Activated T-cell treated with anti-CD3 and anti-CD28 coated beads for 4 hours (primary cell): ENCODE measurements around the gene TRAK2.
"Not testable (repeated sequence)": the region's sequence is repeated elsewhere in the genome, so short reads cannot be mapped to it uniquely, and the experiment has no call there.

ENCODE experiments used
- DNase-seq: peaks from one replicate; pipeline ENCODE4 v3.0.0-alpha.2; 2020

TRAK2 gene

DNA sequence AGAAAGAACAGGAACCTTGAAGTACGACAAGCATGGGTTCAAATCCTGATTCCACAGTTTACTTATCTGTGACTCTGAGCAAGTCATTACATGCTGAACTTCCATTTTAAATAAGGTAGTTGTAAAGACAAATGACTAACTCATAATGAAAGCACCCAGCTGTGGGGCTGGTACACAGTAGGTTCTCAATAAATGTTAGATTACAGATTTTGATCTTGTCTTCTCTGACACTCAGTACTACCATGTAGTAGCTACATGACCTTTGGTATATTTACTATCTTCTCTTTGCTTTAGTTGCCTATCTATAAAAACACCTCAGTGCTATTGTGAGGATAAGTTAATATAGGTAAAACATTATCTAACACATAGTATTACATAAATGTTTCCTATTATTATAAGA, 3.2 kb downstream of the TRAK2 start:
- DNase-seq = no peak

- no peak for DNase-seq
Observed at GRCh38 chr2:201447086-201447485, 4.2 kb downstream of the TRAK2 start.

- no peak for DNase-seq
Observed at GRCh38 chr2:201444746-201445465, 6.4 kb downstream of the TRAK2 start.

- no peak for DNase-seq
Observed at GRCh38 chr2:201441409-201441808, 9.8 kb downstream of the TRAK2 start.

DNA sequence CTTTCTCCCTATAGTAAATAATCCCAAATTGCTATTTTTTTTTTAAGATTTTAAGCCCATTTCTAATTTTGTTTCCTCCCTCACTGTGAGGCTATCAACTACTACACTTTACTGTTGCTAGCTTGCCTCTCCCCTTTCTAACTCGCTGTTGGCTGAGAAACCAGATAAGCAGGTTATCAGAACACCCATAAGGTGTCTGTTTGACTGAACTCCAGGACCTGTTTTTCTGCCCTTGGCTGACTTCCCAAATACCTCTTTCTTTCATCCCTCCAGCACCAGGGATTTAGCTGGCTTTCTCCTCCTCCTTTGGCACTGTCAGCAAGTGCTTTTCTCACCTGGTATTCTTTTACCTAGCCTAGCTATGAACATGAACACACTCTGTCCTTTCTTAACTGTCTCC, 11.1 kb downstream of the TRAK2 start:
- DNase-seq = no peak

- not testable (repeated sequence) for DNase-seq
Observed at GRCh38 chr2:201439336-201439922, 11.8 kb downstream of the TRAK2 start.

- no peak for DNase-seq
Observed at GRCh38 chr2:201436141-201436540, 15.1 kb downstream of the TRAK2 start.

DNA sequence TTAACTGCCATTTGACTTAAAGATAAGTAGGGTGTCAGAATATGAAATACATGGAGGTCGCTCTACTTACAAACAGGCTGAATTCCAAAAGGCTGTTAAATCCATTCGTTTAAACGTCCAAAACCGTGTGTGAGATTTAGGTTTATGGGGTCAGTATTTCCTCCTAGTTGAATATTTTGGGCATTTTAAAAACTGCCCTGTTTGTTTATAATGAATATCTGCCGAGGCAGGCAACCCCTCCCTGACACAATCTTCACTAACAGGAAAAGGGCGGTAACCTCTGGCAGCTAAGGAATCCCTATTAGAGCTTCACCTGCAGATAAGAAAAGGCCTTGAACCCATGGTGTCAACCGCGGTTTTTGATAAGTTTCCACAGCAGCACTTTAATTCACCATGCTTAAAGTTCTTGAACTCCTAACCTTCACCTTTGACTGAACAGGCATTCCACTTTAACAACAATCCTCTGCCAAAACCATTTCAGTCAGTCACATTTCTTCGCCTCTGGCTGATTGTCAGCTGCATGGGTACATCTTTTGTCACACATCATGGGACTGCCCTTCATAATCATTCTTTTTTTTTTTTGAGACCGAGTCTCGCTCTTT, 17.8 kb downstream of the TRAK2 start:
- DNase-seq = no peak

- no peak for DNase-seq
Observed at GRCh38 chr2:201432621-201433393, 18.5 kb downstream of the TRAK2 start.

- DNase-seq = no peak
Observed at GRCh38 chr2:201432038-201432620, 19.1 kb downstream of the TRAK2 start.

DNA sequence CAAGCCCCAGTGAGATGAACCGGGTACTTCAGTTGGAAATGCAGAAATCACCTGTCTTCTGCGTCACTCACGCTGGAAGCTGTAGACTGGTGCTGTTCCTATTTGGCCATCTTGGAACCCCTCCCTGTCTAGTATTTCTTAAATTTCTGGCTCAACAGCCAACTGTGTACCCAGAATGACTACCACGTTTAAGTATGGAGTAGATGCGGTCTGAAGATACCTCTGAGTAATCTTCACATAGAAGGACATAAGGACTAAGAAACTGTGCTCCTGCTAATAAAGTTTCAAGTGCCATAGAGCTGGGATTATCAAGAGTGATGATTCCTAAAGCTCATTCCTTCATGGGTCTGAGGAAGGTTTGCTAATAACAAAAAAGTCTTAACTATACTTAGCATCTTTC, 20.4 kb downstream of the TRAK2 start:
- DNase-seq = no peak

GRCh38 chr2:201430322-201430721, 20.9 kb downstream of the TRAK2 start:
- DNase-seq = not testable (repeated sequence)

DNA sequence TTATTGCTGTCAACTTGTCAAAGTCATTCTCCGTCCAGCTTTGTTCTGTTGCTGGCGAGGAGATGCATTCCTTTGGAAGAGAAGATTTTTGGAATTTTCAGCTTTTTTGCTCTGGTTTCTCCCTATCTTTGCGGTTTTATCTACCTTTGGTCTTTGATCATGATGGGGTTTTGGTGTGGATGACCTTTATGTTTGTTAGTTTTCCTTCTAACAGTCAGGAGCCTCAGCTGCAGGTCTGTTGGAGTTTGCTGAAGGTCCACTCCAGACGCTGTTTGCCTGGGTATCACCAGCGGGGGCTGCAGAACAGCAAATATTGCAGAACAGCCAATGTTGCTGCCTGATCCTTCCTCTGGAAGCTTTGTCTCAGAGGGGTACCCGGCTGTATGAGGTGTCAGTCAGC, 21.4 kb downstream of the TRAK2 start:
- not testable (repeated sequence) for DNase-seq

DNA sequence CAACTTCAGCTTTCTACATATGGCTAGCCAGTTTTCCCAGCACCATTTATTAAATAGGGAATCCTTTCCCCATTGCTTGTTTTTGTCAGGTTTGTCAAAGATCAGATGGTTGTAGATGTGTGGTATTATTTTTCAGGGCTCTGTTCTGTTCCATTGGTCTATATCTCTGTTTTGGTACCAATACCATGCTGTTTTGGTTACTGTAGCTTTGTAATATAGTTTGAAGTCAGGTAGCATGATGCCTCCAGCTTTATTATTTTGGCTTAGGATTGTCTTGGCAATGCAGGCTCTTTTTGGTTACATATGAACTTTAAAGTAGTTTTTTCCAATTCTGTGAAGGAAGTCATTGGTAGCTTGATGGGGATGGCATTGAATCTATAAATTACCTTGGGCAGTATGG, 22.9 kb downstream of the TRAK2 start:
- not testable (repeated sequence) for DNase-seq

DNA sequence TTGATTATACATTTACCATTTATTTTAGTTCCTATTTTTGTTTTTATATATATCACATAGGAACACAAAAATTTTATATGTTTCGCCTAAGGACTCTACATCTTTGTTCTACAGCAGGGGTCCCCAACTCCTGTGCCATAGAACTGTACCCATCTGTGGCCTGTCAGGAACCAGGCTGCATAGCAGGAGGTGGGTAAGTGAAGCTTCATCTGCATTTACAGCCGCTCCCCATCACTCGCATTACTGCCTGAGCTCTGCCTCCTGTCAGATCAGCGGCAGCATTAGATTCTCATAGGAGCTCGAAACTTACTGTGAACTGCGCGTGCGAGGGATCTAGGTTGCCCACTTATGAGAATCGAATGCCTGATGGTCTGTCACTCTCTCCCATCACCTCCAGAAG, 25.3 kb downstream of the TRAK2 start:
- DNase-seq = no peak

- DNase-seq = no peak
Observed at GRCh38 chr2:201420442-201421113, 30.7 kb downstream of the TRAK2 start.

- DNase-seq = no peak
Observed at GRCh38 chr2:201419986-201420385, 31.3 kb downstream of the TRAK2 start.

GRCh38 chr2:201419057-201419635, 32.1 kb downstream of the TRAK2 start:
- no peak for DNase-seq

GRCh38 chr2:201415149-201415548, 36.1 kb downstream of the TRAK2 start:
- DNase-seq = no peak

GRCh38 chr2:201414099-201415023, 36.9 kb downstream of the TRAK2 start:
- DNase-seq = no peak

GRCh38 chr2:201413552-201413951, 37.7 kb downstream of the TRAK2 start:
- no peak for DNase-seq
